WERI-Rb-1 (cell line): ENCODE measurements around the gene ZNF525.
A peak's percentile ranks its signal among the peaks of the same experiment; 100 is the strongest.
"Not testable (repeated sequence)": the region's sequence is repeated elsewhere in the genome, so short reads cannot be mapped to it uniquely, and the experiment has no call there.

Source experiments
- DNase-seq: peaks from one replicate; pipeline ENCODE4 v3.0.0-alpha.2; 2020
- H3K27ac ChIP-seq: fragments of 250-450 bp; sonication (Bioruptor Pico); 2 replicates; pipeline ENCODE4 v1.5.1; 2020; ENCODE audit warnings: mild to moderate bottlenecking, moderate library complexity
- H3K27me3 ChIP-seq: fragments of 250-450 bp; sonication (Bioruptor Pico); 2 replicates; pipeline ENCODE4 v1.5.1; 2021; ENCODE audit warnings: mild to moderate bottlenecking, low read depth, moderate library complexity; ENCODE audit not compliant: insufficient read depth, severe bottlenecking
- H3K36me3 ChIP-seq: fragments of 250-450 bp; sonication (Bioruptor Pico); 2 replicates; pipeline ENCODE4 v1.5.1; 2020; ENCODE audit warnings: mild to moderate bottlenecking, moderate library complexity
- H3K4me3 ChIP-seq: 2 replicates; pipeline ENCODE4 v1.5.1; 2011; ENCODE audit warnings: low read depth, mild to moderate bottlenecking, control low read depth, low read length
- H3K9me3 ChIP-seq: fragments of 250-450 bp; sonication (Bioruptor Pico); 2 replicates; pipeline ENCODE4 v1.5.1; 2021; ENCODE audit warnings: mild to moderate bottlenecking, moderate library complexity; ENCODE audit not compliant: severe bottlenecking
- CTCF ChIP-seq: IDR thresholded peaks from 2 replicates; pipeline ENCODE4 v1.5.1; 2011; ENCODE audit warnings: low read depth, mild to moderate bottlenecking, control low read depth, inconsistent platforms, low read length

Gene ZNF525

GRCh38 chr19:53365134-53365898, at the start of gene ZNF525:
Gene ZNF525, plus strand, starts transcription at chr19:53365705. Its CDS starts 6,577 bp downstream, at chr19:53372282.
- Histone ChIP-seq H3K27me3 (peaks cover 8% of the 10 kb centered on the region), H3K36me3 (no peaks in the 10 kb centered on the region), H3K9me3 (peaks cover under 1% of the 10 kb centered on the region), H3K4me3 (peak within 1 kb of the TSS; percentile 78), H3K27ac (peak within 1 kb of the TSS; percentile 66)
- DNase-seq: peak; percentile 93
- peak; percentile 28; the same call in 1 of the 2 replicates for TF ChIP-seq CTCF

- Histone ChIP-seq H3K27ac (no peak overlapping the region), H3K36me3 (no peaks in the 10 kb centered on the region), H3K27me3 (peaks cover 13% of the 10 kb centered on the region), H3K4me3 (no peak overlapping the region), H3K9me3 (peaks cover 15% of the 10 kb centered on the region)
- no peak for DNase-seq
- no peak for TF ChIP-seq CTCF
Measured at GRCh38 chr19:53328967-53329366, 36.5 kb upstream of the ZNF525 start.

- no peak for TF ChIP-seq CTCF
- H3K27ac ChIP-seq: no peak overlapping the region
- H3K27me3 ChIP-seq: peaks cover 8% of the 10 kb centered on the region
- no peaks in the 10 kb centered on the region for H3K9me3 ChIP-seq
- H3K36me3 ChIP-seq: no peaks in the 10 kb centered on the region; the same call in 1 of the 2 replicates
- no peak overlapping the region for H3K4me3 ChIP-seq
- no peak for DNase-seq
Measured at GRCh38 chr19:53332484-53332883, 33.0 kb upstream of the ZNF525 start.

- H3K27ac ChIP-seq: no peak overlapping the region
- no peaks in the 10 kb centered on the region for H3K9me3 ChIP-seq
- peak; percentile 44 for DNase-seq
- TF ChIP-seq CTCF: no peak
- peaks cover 8% of the 10 kb centered on the region for H3K27me3 ChIP-seq
- peaks cover 3% of the 10 kb centered on the region for H3K36me3 ChIP-seq
- peak overlapping the region; percentile 96 for H3K4me3 ChIP-seq
Measured at GRCh38 chr19:53333066-53333462, 32.4 kb upstream of the ZNF525 start.

- Histone ChIP-seq H3K27me3 (peaks cover 8% of the 10 kb centered on the region), H3K27ac (peak within 1 kb of the TSS; percentile 66), H3K4me3 (peak within 1 kb of the TSS; percentile 96), H3K9me3 (no peaks in the 10 kb centered on the region), H3K36me3 (peaks cover 3% of the 10 kb centered on the region)
- TF ChIP-seq CTCF: no peak
- DNase-seq: peak; percentile 94
Measured at GRCh38 chr19:53333463-53334449, 31.7 kb upstream of the ZNF525 start, which contains the start of gene ZNF845. Gene ZNF845, plus strand, starts transcription at chr19:53333749. Its CDS starts 7,559 bp downstream, at chr19:53341308.

GRCh38 chr19:53344403-53344802, 21.1 kb upstream of the ZNF525 start:
- H3K9me3 ChIP-seq, DNase-seq, H3K27ac ChIP-seq, H3K4me3 ChIP-seq, H3K27me3 ChIP-seq: not testable (repeated sequence)
- peaks cover 21% of the 10 kb centered on the region for H3K36me3 ChIP-seq
